SK-N-SH (cell line): Measurements from ENCODE around the gene FAM53A. TPM values are rescaled to one million over a fixed set of nuclear protein-coding genes. Genes with fewer than 3 reads are reported as not detected.

Experiments
- ELF1 ChIP-seq: IDR thresholded peaks from 2 replicates; pipeline ENCODE4 v1.4.0; 2012
- EP300 ChIP-seq, 2 experiments: IDR thresholded peaks; 2 replicates each; pipeline versions ENCODE4 v1.4.0 to v1.6.1; 2012; ENCODE audit warnings: borderline replicate concordance in 1 of 2, low read depth in 1 of 2, low read length in 1 of 2
- EZH2phosphoT487 ChIP-seq: fragments of 200-600 bp; sonication (generic); IDR thresholded peaks from 2 replicates; pipeline ENCODE4 v1.6.1; 2017; ENCODE audit warnings: low read depth, mixed run types, mild to moderate bottlenecking, antibody characterized with exemption, moderate library complexity, borderline replicate concordance
- FOXM1 ChIP-seq: IDR thresholded peaks from 2 replicates; pipeline ENCODE4 v1.4.0; 2012; ENCODE audit warnings: low read depth, mild to moderate bottlenecking
- GABPA ChIP-seq: IDR thresholded peaks from 2 replicates; pipeline ENCODE4 v1.4.0; 2012; ENCODE audit warnings: low read depth, mild to moderate bottlenecking
- MAX ChIP-seq: IDR thresholded peaks from 2 replicates; pipeline ENCODE4 v1.4.0; 2012; ENCODE audit warnings: low read depth
- MEF2A ChIP-seq: IDR thresholded peaks from 2 replicates; pipeline ENCODE4 v1.4.0; 2012; ENCODE audit warnings: low read depth, borderline replicate concordance
- RAD21 ChIP-seq: IDR thresholded peaks from 2 replicates; pipeline ENCODE4 v1.6.1; 2012; ENCODE audit warnings: mild to moderate bottlenecking, low read length
- REST ChIP-seq: IDR thresholded peaks from 2 replicates; pipeline ENCODE4 v1.6.1; 2012; ENCODE audit warnings: mild to moderate bottlenecking, low read depth, low read length, moderate library complexity
- RFX5 ChIP-seq: IDR thresholded peaks from 2 replicates; pipeline ENCODE4 v1.6.1; 2012; ENCODE audit warnings: mild to moderate bottlenecking, improper control_type of control experiment, low read length
- RXRA ChIP-seq: IDR thresholded peaks from 2 replicates; pipeline ENCODE4 v1.4.0; 2012; ENCODE audit warnings: low read depth, mild to moderate bottlenecking, borderline replicate concordance
- TAF1 ChIP-seq: IDR thresholded peaks from 2 replicates; pipeline ENCODE4 v1.6.1; 2012; ENCODE audit warnings: low read depth, mild to moderate bottlenecking, low read length, moderate library complexity, borderline replicate concordance
- TCF12 ChIP-seq: IDR thresholded peaks from 2 replicates; pipeline ENCODE4 v1.4.0; 2012
- USF1 ChIP-seq: IDR thresholded peaks from 2 replicates; pipeline ENCODE4 v1.4.0; 2012; ENCODE audit warnings: low read depth, borderline replicate concordance
- polyA plus RNA-seq, 3 experiments: library from polyadenylated mRNA; depleted of rRNA; stranded (reverse); fragments of >200 nt; gene quantifications; 2 replicates each; pipeline ENCODE4 v1.2.3, GENCODE V29; 2012
- TF ChIP-seq, protein P1 (sequence below): IDR thresholded peaks from 2 replicates; pipeline ENCODE4; 2012
- TF ChIP-seq, protein P2 (sequence below): IDR thresholded peaks from 2 replicates; pipeline ENCODE4 v1.4.0; 2012; ENCODE audit warnings: low read depth, borderline replicate concordance
- TF ChIP-seq, protein P3 (sequence below): fragments of 200-600 bp; sonication (generic); IDR thresholded peaks from 2 replicates; pipeline ENCODE4 v1.6.1; 2017; ENCODE audit warnings: antibody characterized with exemption, mild to moderate bottlenecking, moderate library complexity

FAM53A gene
- polyA plus RNA-seq, 1 of the 3 experiments (the other 2 are of a cell fraction), result 7.6 TPM

DNA sequence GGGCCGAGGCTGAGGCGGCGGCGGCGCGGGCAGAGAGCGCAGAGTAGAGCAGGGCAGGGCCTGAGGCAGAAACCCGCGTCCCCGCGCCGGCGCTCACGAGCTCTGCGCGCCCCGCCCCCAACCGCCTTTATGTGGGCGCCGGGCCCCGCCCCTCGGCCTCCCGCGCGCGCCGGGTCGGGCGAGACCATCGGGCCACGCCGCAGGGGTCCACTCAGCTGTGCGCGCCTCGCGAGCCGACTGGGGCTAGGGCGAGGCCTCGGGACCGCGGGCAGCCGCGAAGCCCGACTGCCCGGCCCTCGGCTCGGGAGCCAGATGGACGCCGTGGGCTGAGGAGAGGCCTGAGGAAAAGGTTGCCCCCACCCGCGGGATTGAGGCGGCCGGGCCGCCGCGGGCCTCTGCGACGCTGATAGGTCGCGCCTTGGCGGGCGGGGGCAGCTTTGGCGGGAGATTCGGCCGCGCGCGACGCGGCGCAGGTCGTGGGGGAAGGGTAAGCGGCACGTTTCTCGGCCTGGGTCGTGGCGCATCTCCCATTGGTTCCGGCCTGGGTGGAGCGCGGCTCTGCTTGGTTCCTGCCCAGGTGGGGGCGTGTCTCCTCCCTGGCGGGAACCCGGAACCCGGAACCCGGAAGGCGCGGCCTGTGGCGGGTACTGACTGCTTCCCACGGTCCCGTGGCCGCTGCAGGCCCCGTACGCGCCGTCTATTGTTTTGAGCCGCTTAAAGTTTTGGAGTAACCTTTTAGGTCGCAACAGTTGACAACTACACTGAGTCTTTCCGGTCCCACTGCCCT, 28.3 kb upstream of the FAM53A start, which contains the start of gene SLBP (continued):
- TF ChIP-seq USF1, result 0 out of 2 replicates have a peak, but pooled peaks have one; percentile 4
- TF ChIP-seq RXRA, result 0 out of 2 replicates have a peak, but pooled peaks have one; percentile 10
- no peak for TF ChIP-seq EZH2phosphoT487
- TF ChIP-seq TAF1, result peak; percentile 88
- TF ChIP-seq, protein P1, sequence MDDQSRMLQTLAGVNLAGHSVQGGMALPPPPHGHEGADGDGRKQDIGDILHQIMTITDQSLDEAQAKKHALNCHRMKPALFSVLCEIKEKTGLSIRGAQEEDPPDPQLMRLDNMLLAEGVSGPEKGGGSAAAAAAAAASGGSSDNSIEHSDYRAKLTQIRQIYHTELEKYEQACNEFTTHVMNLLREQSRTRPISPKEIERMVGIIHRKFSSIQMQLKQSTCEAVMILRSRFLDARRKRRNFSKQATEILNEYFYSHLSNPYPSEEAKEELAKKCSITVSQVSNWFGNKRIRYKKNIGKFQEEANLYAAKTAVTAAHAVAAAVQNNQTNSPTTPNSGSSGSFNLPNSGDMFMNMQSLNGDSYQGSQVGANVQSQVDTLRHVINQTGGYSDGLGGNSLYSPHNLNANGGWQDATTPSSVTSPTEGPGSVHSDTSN, result no peak
- peak; percentile 59; the same call in 1 of the 2 replicates for TF ChIP-seq RFX5
- TF ChIP-seq ELF1, result peak; percentile 98
- TF ChIP-seq REST, result peak; percentile 16; the same call in 1 of the 2 replicates
- TF ChIP-seq GABPA, result peak; percentile 71
- TF ChIP-seq FOXM1, result 0 out of 2 replicates have a peak, but pooled peaks have one; percentile 49
- TF ChIP-seq TCF12, result peak; percentile 5; the same call in 1 of the 2 replicates
- TF ChIP-seq, protein P2, sequence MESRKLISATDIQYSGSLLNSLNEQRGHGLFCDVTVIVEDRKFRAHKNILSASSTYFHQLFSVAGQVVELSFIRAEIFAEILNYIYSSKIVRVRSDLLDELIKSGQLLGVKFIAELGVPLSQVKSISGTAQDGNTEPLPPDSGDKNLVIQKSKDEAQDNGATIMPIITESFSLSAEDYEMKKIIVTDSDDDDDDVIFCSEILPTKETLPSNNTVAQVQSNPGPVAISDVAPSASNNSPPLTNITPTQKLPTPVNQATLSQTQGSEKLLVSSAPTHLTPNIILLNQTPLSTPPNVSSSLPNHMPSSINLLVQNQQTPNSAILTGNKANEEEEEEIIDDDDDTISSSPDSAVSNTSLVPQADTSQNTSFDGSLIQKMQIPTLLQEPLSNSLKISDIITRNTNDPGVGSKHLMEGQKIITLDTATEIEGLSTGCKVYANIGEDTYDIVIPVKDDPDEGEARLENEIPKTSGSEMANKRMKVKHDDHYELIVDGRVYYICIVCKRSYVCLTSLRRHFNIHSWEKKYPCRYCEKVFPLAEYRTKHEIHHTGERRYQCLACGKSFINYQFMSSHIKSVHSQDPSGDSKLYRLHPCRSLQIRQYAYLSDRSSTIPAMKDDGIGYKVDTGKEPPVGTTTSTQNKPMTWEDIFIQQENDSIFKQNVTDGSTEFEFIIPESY, result no peak
- peak in 1 of 2 experiments; percentile 38; a peak in 1 of 4 replicates for TF ChIP-seq EP300 (IDR thresholded peaks at IDR 0.05; ENCODE audit: borderline replicate concordance in 1 of 2, low read depth in 1 of 2, low read length in 1 of 2)
- TF ChIP-seq MAX, result peak; percentile 93
- no peak; the same call in 1 of the 2 replicates for TF ChIP-seq MEF2A
- TF ChIP-seq, protein P3, sequence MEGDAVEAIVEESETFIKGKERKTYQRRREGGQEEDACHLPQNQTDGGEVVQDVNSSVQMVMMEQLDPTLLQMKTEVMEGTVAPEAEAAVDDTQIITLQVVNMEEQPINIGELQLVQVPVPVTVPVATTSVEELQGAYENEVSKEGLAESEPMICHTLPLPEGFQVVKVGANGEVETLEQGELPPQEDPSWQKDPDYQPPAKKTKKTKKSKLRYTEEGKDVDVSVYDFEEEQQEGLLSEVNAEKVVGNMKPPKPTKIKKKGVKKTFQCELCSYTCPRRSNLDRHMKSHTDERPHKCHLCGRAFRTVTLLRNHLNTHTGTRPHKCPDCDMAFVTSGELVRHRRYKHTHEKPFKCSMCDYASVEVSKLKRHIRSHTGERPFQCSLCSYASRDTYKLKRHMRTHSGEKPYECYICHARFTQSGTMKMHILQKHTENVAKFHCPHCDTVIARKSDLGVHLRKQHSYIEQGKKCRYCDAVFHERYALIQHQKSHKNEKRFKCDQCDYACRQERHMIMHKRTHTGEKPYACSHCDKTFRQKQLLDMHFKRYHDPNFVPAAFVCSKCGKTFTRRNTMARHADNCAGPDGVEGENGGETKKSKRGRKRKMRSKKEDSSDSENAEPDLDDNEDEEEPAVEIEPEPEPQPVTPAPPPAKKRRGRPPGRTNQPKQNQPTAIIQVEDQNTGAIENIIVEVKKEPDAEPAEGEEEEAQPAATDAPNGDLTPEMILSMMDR, result no peak
- TF ChIP-seq RAD21, result no peak
